ENCODE measurements around the gene RPL15.
"Not testable (repeated sequence)": the region's sequence is repeated elsewhere in the genome, so short reads cannot be mapped to it uniquely, and the experiment has no call there.

RPL15 gene

GRCh38 chr3:23879485-23879884 lies 37.4 kb upstream of the RPL15 start:
- Histone ChIP-seq H4K91ac (ENCODE audit: low read depth, low read length, poor library complexity) (no peak overlapping the region), H3K27ac (replicated peaks; ENCODE audit: low read length) (no peak overlapping the region), H3K4me1 (ENCODE audit: control insufficient read depth in 2 of 2, insufficient read depth in 1 of 2, low read depth in 1 of 2, low read length in 2 of 2) (no peaks in the 10 kb centered on the region), H2BK120ac (ENCODE audit: low read depth, low read length) (no peak overlapping the region), H2BK12ac (ENCODE audit: low read length) (no peak overlapping the region), H3K4me2 (ENCODE audit: insufficient read depth, low read length, poor library complexity, severe bottlenecking) (no peak overlapping the region), H3K4me3 (ENCODE audit: low read length in 2 of 2) (no peak overlapping the region), H3K4ac (ENCODE audit: low read length) (no peak overlapping the region), H2BK15ac (ENCODE audit: low read length) (no peak overlapping the region), H3K23ac (ENCODE audit: low read depth, low read length, poor library complexity) (peak overlapping the region; percentile 40), H2BK5ac (ENCODE audit: low read length) (no peak overlapping the region), H3K9me3 (replicated peaks in 1 of 2; ENCODE audit: control insufficient read depth in 2 of 2, insufficient read depth in 1 of 2, low read depth in 1 of 2, low read length in 2 of 2) (peaks cover 5 to 20% of the 10 kb centered on the region in 2 donors), H3K18ac (ENCODE audit: low read length) (peak overlapping the region; percentile 11), H2AFZ (ENCODE audit: low read length) (no peak overlapping the region), H3K79me1 (ENCODE audit: low read depth, low read length) (peaks cover 14% of the 10 kb centered on the region), H2AK5ac (ENCODE audit: low read depth, low read length) (no peak overlapping the region), H3K36me3 (replicated peaks in 1 of 2; ENCODE audit: control insufficient read depth in 2 of 2, insufficient read depth in 2 of 2, low read length in 2 of 2) (peaks cover 14 to 21% of the 10 kb centered on the region in 2 donors), H3K14ac (ENCODE audit: low read length) (no peak overlapping the region), H3K9ac (ENCODE audit: low read depth, low read length, poor library complexity) (no peak overlapping the region), H3K27me3 (ENCODE audit: control insufficient read depth in 3 of 3, insufficient read depth in 3 of 3, low read depth in 1 of 3, low read length in 3 of 3) (no peaks in the 10 kb centered on the region), H4K8ac (ENCODE audit: low read depth, low read length) (no peak overlapping the region)
- WGBS, 2 donors (ENCODE audit: extremely low coverage in 2 of 2, insufficient read length in 2 of 2, insufficient replicate concordance in 1 of 2) = no CpG with 5 or more reads among the region's 8 CpGs
- DNase-seq (ENCODE audit: low spot score) = no peak

- Histone ChIP-seq H3K79me1 (ENCODE audit: low read depth, low read length) (peaks cover 12% of the 10 kb centered on the region), H3K18ac (ENCODE audit: low read length) (no peak overlapping the region), H3K4me1 (ENCODE audit: control insufficient read depth in 2 of 2, insufficient read depth in 1 of 2, low read depth in 1 of 2, low read length in 2 of 2) (no peaks in the 10 kb centered on the region), H2AFZ (ENCODE audit: low read length) (no peak overlapping the region), H3K27me3 (ENCODE audit: control insufficient read depth in 3 of 3, insufficient read depth in 3 of 3, low read depth in 1 of 3, low read length in 3 of 3) (no peaks in the 10 kb centered on the region), H3K14ac (ENCODE audit: low read length) (no peak overlapping the region), H3K4ac (ENCODE audit: low read length) (no peak overlapping the region), H2BK120ac (ENCODE audit: low read depth, low read length) (no peak overlapping the region), H2BK15ac (ENCODE audit: low read length) (no peak overlapping the region), H4K8ac (ENCODE audit: low read depth, low read length) (no peak overlapping the region), H3K36me3 (replicated peaks in 1 of 2; ENCODE audit: control insufficient read depth in 2 of 2, insufficient read depth in 2 of 2, low read length in 2 of 2) (peaks cover 14 to 27% of the 10 kb centered on the region in 2 donors), H2BK5ac (ENCODE audit: low read length) (no peak overlapping the region), H2BK12ac (ENCODE audit: low read length) (no peak overlapping the region), H3K23ac (ENCODE audit: low read depth, low read length, poor library complexity) (no peak overlapping the region), H3K9ac (ENCODE audit: low read depth, low read length, poor library complexity) (no peak overlapping the region), H3K4me3 (ENCODE audit: low read length in 2 of 2) (no peak overlapping the region), H3K4me2 (ENCODE audit: insufficient read depth, low read length, poor library complexity, severe bottlenecking) (no peak overlapping the region), H4K91ac (ENCODE audit: low read depth, low read length, poor library complexity) (no peak overlapping the region), H3K9me3 (replicated peaks in 1 of 2; ENCODE audit: control insufficient read depth in 2 of 2, insufficient read depth in 1 of 2, low read depth in 1 of 2, low read length in 2 of 2) (peaks cover 5 to 20% of the 10 kb centered on the region in 2 donors), H2AK5ac (ENCODE audit: low read depth, low read length) (no peak overlapping the region), H3K27ac (replicated peaks; ENCODE audit: low read length) (no peak overlapping the region)
- WGBS, 2 donors (ENCODE audit: extremely low coverage in 2 of 2, insufficient read length in 2 of 2, insufficient replicate concordance in 1 of 2) = no CpG with 5 or more reads among the region's 4 CpGs
- DNase-seq (ENCODE audit: low spot score) = no peak
Observed at GRCh38 chr3:23880703-23881339, 36.1 kb upstream of the RPL15 start.

- H2AK5ac ChIP-seq (ENCODE audit: low read depth, low read length); H4K8ac ChIP-seq (ENCODE audit: low read depth, low read length); H3K27me3 ChIP-seq (ENCODE audit: control insufficient read depth in 3 of 3, insufficient read depth in 3 of 3, low read depth in 1 of 3, low read length in 3 of 3); H2BK12ac ChIP-seq (ENCODE audit: low read length); H4K91ac ChIP-seq (ENCODE audit: low read depth, low read length, poor library complexity); H3K9ac ChIP-seq (ENCODE audit: low read depth, low read length, poor library complexity); H2AFZ ChIP-seq (ENCODE audit: low read length); H3K4me2 ChIP-seq (ENCODE audit: insufficient read depth, low read length, poor library complexity, severe bottlenecking); H3K4me1 ChIP-seq (ENCODE audit: control insufficient read depth in 2 of 2, insufficient read depth in 1 of 2, low read depth in 1 of 2, low read length in 2 of 2); H3K4me3 ChIP-seq (ENCODE audit: low read length in 2 of 2); H3K23ac ChIP-seq (ENCODE audit: low read depth, low read length, poor library complexity); H3K14ac ChIP-seq (ENCODE audit: low read length); H2BK120ac ChIP-seq (ENCODE audit: low read depth, low read length); H2BK5ac ChIP-seq (ENCODE audit: low read length); H3K27ac ChIP-seq (replicated peaks; ENCODE audit: low read length); H3K4ac ChIP-seq (ENCODE audit: low read length); DNase-seq (ENCODE audit: low spot score); H2BK15ac ChIP-seq (ENCODE audit: low read length); H3K18ac ChIP-seq (ENCODE audit: low read length): not testable (repeated sequence)
- WGBS, 2 donors (ENCODE audit: extremely low coverage in 2 of 2, insufficient read length in 2 of 2, insufficient replicate concordance in 1 of 2) = no CpG with 5 or more reads among the region's 4 CpGs
- Histone ChIP-seq H3K79me1 (ENCODE audit: low read depth, low read length) (peaks cover 12% of the 10 kb centered on the region), H3K9me3 (replicated peaks in 1 of 2; ENCODE audit: control insufficient read depth in 2 of 2, insufficient read depth in 1 of 2, low read depth in 1 of 2, low read length in 2 of 2) (peaks cover 5 to 20% of the 10 kb centered on the region in 2 donors), H3K36me3 (replicated peaks in 1 of 2; ENCODE audit: control insufficient read depth in 2 of 2, insufficient read depth in 2 of 2, low read length in 2 of 2) (peaks cover 14 to 33% of the 10 kb centered on the region in 2 donors)
Observed at GRCh38 chr3:23881993-23882392, 34.9 kb upstream of the RPL15 start.

- H3K14ac ChIP-seq (ENCODE audit: low read length) = peak overlapping the region; percentile 85
- no peak overlapping the region for H3K27ac ChIP-seq (replicated peaks; ENCODE audit: low read length)
- H2BK120ac ChIP-seq (ENCODE audit: low read depth, low read length) = no peak overlapping the region
- H3K4me2 ChIP-seq (ENCODE audit: insufficient read depth, low read length, poor library complexity, severe bottlenecking) = no peak overlapping the region
- no peaks in the 10 kb centered on the region for H3K27me3 ChIP-seq (ENCODE audit: control insufficient read depth in 3 of 3, insufficient read depth in 3 of 3, low read depth in 1 of 3, low read length in 3 of 3)
- no peaks in the 10 kb centered on the region for H3K4me1 ChIP-seq (ENCODE audit: control insufficient read depth in 2 of 2, insufficient read depth in 1 of 2, low read depth in 1 of 2, low read length in 2 of 2)
- no peak overlapping the region for H2AK5ac ChIP-seq (ENCODE audit: low read depth, low read length)
- no peak overlapping the region for H2BK12ac ChIP-seq (ENCODE audit: low read length)
- H3K4ac ChIP-seq (ENCODE audit: low read length) = peak overlapping the region; percentile 66
- no peak overlapping the region for H3K9ac ChIP-seq (ENCODE audit: low read depth, low read length, poor library complexity)
- no peak overlapping the region for H4K91ac ChIP-seq (ENCODE audit: low read depth, low read length, poor library complexity)
- no peak for DNase-seq (ENCODE audit: low spot score)
- peaks cover 12% of the 10 kb centered on the region for H3K79me1 ChIP-seq (ENCODE audit: low read depth, low read length)
- H3K36me3 ChIP-seq (replicated peaks in 1 of 2; ENCODE audit: control insufficient read depth in 2 of 2, insufficient read depth in 2 of 2, low read length in 2 of 2) = peaks cover 14 to 38% of the 10 kb centered on the region in 2 donors
- no peak overlapping the region for H2AFZ ChIP-seq (ENCODE audit: low read length)
- H2BK15ac ChIP-seq (ENCODE audit: low read length) = no peak overlapping the region
- H3K9me3 ChIP-seq (replicated peaks in 1 of 2; ENCODE audit: control insufficient read depth in 2 of 2, insufficient read depth in 1 of 2, low read depth in 1 of 2, low read length in 2 of 2) = peaks cover 5 to 20% of the 10 kb centered on the region in 2 donors
- no peak overlapping the region for H4K8ac ChIP-seq (ENCODE audit: low read depth, low read length)
- peak overlapping the region; percentile 28 for H3K23ac ChIP-seq (ENCODE audit: low read depth, low read length, poor library complexity)
- H2BK5ac ChIP-seq (ENCODE audit: low read length) = no peak overlapping the region
- H3K4me3 ChIP-seq (ENCODE audit: low read length in 2 of 2) = no peak overlapping the region
- WGBS, 2 donors (ENCODE audit: extremely low coverage in 2 of 2, insufficient read length in 2 of 2, insufficient replicate concordance in 1 of 2) = no CpG with 5 or more reads among the region's 28 CpGs
- H3K18ac ChIP-seq (ENCODE audit: low read length) = no peak overlapping the region
Observed at GRCh38 chr3:23882487-23882918, 34.4 kb upstream of the RPL15 start.

Measured in neuronal stem cell (in vitro differentiated cells).